Mesenchymal stem cell (in vitro differentiated cells and primary cell): ENCODE data around the gene C3orf70.

ENCODE experiments used
- DNase-seq: peaks from one replicate; pipeline ENCODE4 v3.0.0-alpha.2; 2013
- H2AFZ ChIP-seq: one replicate; pipeline ENCODE4 v1.6.1; 2013; ENCODE audit warnings: low read depth, mild to moderate bottlenecking, control low read depth, inconsistent platforms, low read length, moderate library complexity
- H2AK5ac ChIP-seq: 2 replicates; pipeline ENCODE4 v1.6.1; 2013; ENCODE audit warnings: low read length, moderate library complexity, mild to moderate bottlenecking, inconsistent platforms; ENCODE audit not compliant: severe bottlenecking
- H2BK120ac ChIP-seq: one replicate; pipeline ENCODE4 v1.6.1; 2013; ENCODE audit warnings: low read depth, mild to moderate bottlenecking, inconsistent platforms, low read length, moderate library complexity
- H2BK12ac ChIP-seq, 2 experiments: one replicate each; pipeline ENCODE4 v1.6.1; 2013; ENCODE audit warnings: inconsistent platforms in 2 of 2, low read length in 2 of 2, mild to moderate bottlenecking in 2 of 2, moderate library complexity in 2 of 2, control low read depth in 1 of 2
- H2BK15ac ChIP-seq: one replicate; pipeline ENCODE4 v1.6.1; 2013; ENCODE audit warnings: mild to moderate bottlenecking, low read depth, inconsistent platforms; ENCODE audit not compliant: poor library complexity, severe bottlenecking
- H2BK5ac ChIP-seq: 2 replicates; pipeline ENCODE4 v1.6.1; 2013; ENCODE audit warnings: low read depth, mild to moderate bottlenecking, low read length, control low read depth, inconsistent platforms; ENCODE audit not compliant: poor library complexity, severe bottlenecking
- H3K14ac ChIP-seq, 2 experiments: one replicate each; pipeline ENCODE4 v1.6.1; 2013; ENCODE audit warnings: inconsistent platforms in 2 of 2, low read length in 2 of 2, control low read depth in 1 of 2, mild to moderate bottlenecking in 1 of 2, moderate library complexity in 1 of 2
- H3K18ac ChIP-seq, 2 experiments: one replicate each; pipeline ENCODE4 v1.6.1; 2013; ENCODE audit warnings: inconsistent platforms in 2 of 2, low read length in 2 of 2, control low read depth in 1 of 2, low read depth in 1 of 2, mild to moderate bottlenecking in 1 of 2
- H3K23ac ChIP-seq, 2 experiments: one replicate each; pipeline ENCODE4 v1.6.1; 2013; ENCODE audit warnings: inconsistent platforms in 2 of 2, low read length in 2 of 2, mild to moderate bottlenecking in 2 of 2, moderate library complexity in 2 of 2, control low read depth in 1 of 2
- H3K27ac ChIP-seq: 2 replicates; pipeline ENCODE4 v1.5.1; 2013; ENCODE audit warnings: mild to moderate bottlenecking, moderate library complexity, low read length, control low read depth, inconsistent platforms; ENCODE audit not compliant: poor library complexity, severe bottlenecking
- H3K27me3 ChIP-seq, 2 experiments: 2 replicates each; pipeline versions ENCODE4 v1.6.1 to v1.7.0; 2013; ENCODE audit warnings: low read length in 2 of 2, mild to moderate bottlenecking in 2 of 2, moderate library complexity in 2 of 2, control low read depth in 1 of 2, inconsistent platforms in 1 of 2; ENCODE audit not compliant: control insufficient read depth in 1 of 2, insufficient read depth in 1 of 2
- H3K36me3 ChIP-seq, 2 experiments: 2 replicates each; pipeline versions ENCODE4 v1.6.1 to v1.7.0; 2013; ENCODE audit warnings: low read length in 2 of 2, control low read depth in 1 of 2, inconsistent platforms in 1 of 2, low read depth in 1 of 2, mild to moderate bottlenecking in 1 of 2; ENCODE audit not compliant: insufficient read depth in 2 of 2, control insufficient read depth in 1 of 2
- H3K4ac ChIP-seq, 2 experiments: one replicate each; pipeline ENCODE4 v1.6.1; 2013; ENCODE audit warnings: inconsistent platforms in 2 of 2, low read length in 2 of 2, mild to moderate bottlenecking in 2 of 2, moderate library complexity in 2 of 2, control low read depth in 1 of 2, low read depth in 1 of 2
- H3K4me1 ChIP-seq: 2 replicates; pipeline ENCODE4 v1.6.1; 2013; ENCODE audit warnings: low read depth, low read length, control low read depth; ENCODE audit not compliant: control insufficient read depth, insufficient read depth
- H3K4me2 ChIP-seq: 2 replicates; pipeline ENCODE4 v1.6.1; 2013; ENCODE audit warnings: low read length, mild to moderate bottlenecking, inconsistent platforms; ENCODE audit not compliant: poor library complexity, severe bottlenecking
- H3K4me3 ChIP-seq, 2 experiments: 2 replicates each; pipeline versions ENCODE4 v1.5.1 to v1.7.0; 2013; ENCODE audit warnings: low read length in 2 of 2, mild to moderate bottlenecking in 2 of 2, control low read depth in 1 of 2, low read depth in 1 of 2; ENCODE audit not compliant: insufficient read depth in 1 of 2
- H3K79me1 ChIP-seq: replicated peaks from 2 replicates; pipeline ENCODE4 v1.6.1; 2013; ENCODE audit warnings: mild to moderate bottlenecking, control low read depth, low read length, inconsistent platforms; ENCODE audit not compliant: poor library complexity, severe bottlenecking
- H3K9ac ChIP-seq: 2 replicates; pipeline ENCODE4 v1.7.0; 2013; ENCODE audit warnings: mild to moderate bottlenecking, low read length, moderate library complexity
- H3K9me3 ChIP-seq: 2 replicates; pipeline ENCODE4 v1.7.0; 2013; ENCODE audit warnings: mild to moderate bottlenecking, low read length; ENCODE audit not compliant: control insufficient read depth
- H4K8ac ChIP-seq: one replicate; pipeline ENCODE4 v1.6.1; 2013; ENCODE audit warnings: inconsistent platforms, mild to moderate bottlenecking, low read length, moderate library complexity
- H4K91ac ChIP-seq: one replicate; pipeline ENCODE4 v1.6.1; 2013; ENCODE audit warnings: mild to moderate bottlenecking, low read length, inconsistent platforms
- WGBS: methylation state at CpG from one replicate; pipeline ENCODE4 v1.1.7; 2013; ENCODE audit warnings: mixed read lengths; 5-methylcytosine and 5-hydroxymethylcytosine counted together

Gene C3orf70

GRCh38 chr3:185037801-185038200, 115.1 kb downstream of the C3orf70 start:
- DNase-seq, result no peak
- H3K4ac ChIP-seq, result no peak overlapping the region
- no peak overlapping the region for H2BK120ac ChIP-seq

GRCh38 chr3:185030951-185031350, 121.9 kb downstream of the C3orf70 start:
- Histone ChIP-seq H3K36me3 (peaks cover 3 to 33% of the 10 kb centered on the region in 2 experiments), H2BK5ac (no peak overlapping the region), H3K4me2 (no peak overlapping the region), H2AFZ (no peak overlapping the region), H2BK12ac (no peak overlapping the region), H3K14ac (no peak overlapping the region), H3K27me3 (no peaks in the 10 kb centered on the region), H3K4me3 (no peak overlapping the region), H3K4me1 (no peaks in the 10 kb centered on the region), H2BK15ac (no peak overlapping the region), H2BK120ac (no peak overlapping the region), H4K91ac (no peak overlapping the region), H2AK5ac (no peak overlapping the region), H3K9ac (no peak overlapping the region), H3K4ac (no peak overlapping the region), H3K18ac (no peak overlapping the region), H3K27ac (no peak overlapping the region), H3K9me3 (peaks cover 6% of the 10 kb centered on the region), H4K8ac (no peak overlapping the region), H3K23ac (no peak overlapping the region), H3K79me1 (peaks cover 1% of the 10 kb centered on the region)
- 100% methylated on average over 1 of the region's 3 CpGs for WGBS
- no peak for DNase-seq

More at GRCh38 chr3:185037801-185038200, 115.1 kb downstream of the C3orf70 start:
- Histone ChIP-seq H2AFZ (no peak overlapping the region), H3K14ac (no peak overlapping the region), H3K79me1 (peaks cover 4% of the 10 kb centered on the region), H3K23ac (no peak overlapping the region), H4K8ac (no peak overlapping the region), H3K9me3 (peaks cover 30% of the 10 kb centered on the region), H3K9ac (no peak overlapping the region), H2BK12ac (no peak overlapping the region), H3K4me1 (no peaks in the 10 kb centered on the region), H3K36me3 (no peaks in the 10 kb centered on the region), H3K27me3 (no peaks in the 10 kb centered on the region), H2BK5ac (no peak overlapping the region), H3K4me3 (no peak overlapping the region), H2AK5ac (no peak overlapping the region), H3K18ac (no peak overlapping the region), H4K91ac (no peak overlapping the region), H2BK15ac (no peak overlapping the region), H3K27ac (no peak overlapping the region), H3K4me2 (no peak overlapping the region)
- 100% methylated on average over 1 of the region's 1 CpG for WGBS

- Histone ChIP-seq H2BK12ac (no peak overlapping the region), H3K79me1 (peaks cover 1% of the 10 kb centered on the region), H3K4me1 (no peaks in the 10 kb centered on the region), H2BK5ac (no peak overlapping the region), H3K14ac (no peak overlapping the region), H3K27me3 (no peaks in the 10 kb centered on the region), H3K4ac (no peak overlapping the region), H3K23ac (no peak overlapping the region), H3K27ac (no peak overlapping the region), H4K91ac (no peak overlapping the region), H4K8ac (no peak overlapping the region), H3K4me3 (no peak overlapping the region), H2BK15ac (no peak overlapping the region), H2AFZ (no peak overlapping the region), H2BK120ac (no peak overlapping the region), H3K4me2 (no peak overlapping the region), H2AK5ac (no peak overlapping the region), H3K36me3 (peaks cover 3 to 38% of the 10 kb centered on the region in 2 experiments), H3K9me3 (peaks cover under 1% of the 10 kb centered on the region), H3K9ac (no peak overlapping the region), H3K18ac (no peak overlapping the region)
- DNase-seq, result no peak
- 100% methylated on average over 3 of the region's 3 CpGs for WGBS
Observed at GRCh38 chr3:185030399-185030798, 122.5 kb downstream of the C3orf70 start.

GRCh38 chr3:185029086-185029485, 123.8 kb downstream of the C3orf70 start:
- H2AK5ac ChIP-seq, result no peak overlapping the region
- H2AFZ ChIP-seq, result no peak overlapping the region
- peaks cover 1% of the 10 kb centered on the region for H3K79me1 ChIP-seq
- H3K9ac ChIP-seq, result no peak overlapping the region
- H2BK120ac ChIP-seq, result no peak overlapping the region
- no peak overlapping the region for H3K23ac ChIP-seq
- DNase-seq, result no peak
- no peak overlapping the region for H3K18ac ChIP-seq
- H3K9me3 ChIP-seq, result no peaks in the 10 kb centered on the region
- no peak overlapping the region for H2BK15ac ChIP-seq
- H3K4me2 ChIP-seq, result no peak overlapping the region
- no peak overlapping the region for H3K4me3 ChIP-seq
- no peak overlapping the region for H4K8ac ChIP-seq
- no peak overlapping the region for H3K14ac ChIP-seq
- no peak overlapping the region for H3K4ac ChIP-seq
- WGBS, result 90% methylated on average over 1 of the region's 1 CpG
- no peak overlapping the region for H4K91ac ChIP-seq
- peaks cover 3 to 44% of the 10 kb centered on the region in 2 experiments for H3K36me3 ChIP-seq
- no peaks in the 10 kb centered on the region for H3K4me1 ChIP-seq
- no peak overlapping the region for H3K27ac ChIP-seq
- H3K27me3 ChIP-seq, result no peaks in the 10 kb centered on the region
- no peak overlapping the region for H2BK12ac ChIP-seq
- no peak overlapping the region for H2BK5ac ChIP-seq
